H9 (cell line): ENCODE data around the gene SLC38A11. TPM values are rescaled to one million over a fixed set of nuclear protein-coding genes. Genes with fewer than 3 reads are reported as not detected.

Source experiments
- DNase-seq: peaks from one replicate; pipeline ENCODE4 v3.0.0-alpha.2; 2017
- H2AFZ ChIP-seq: one replicate; pipeline ENCODE4 v1.6.1; 2013; ENCODE audit warnings: mild to moderate bottlenecking, low read length, control low read depth, moderate library complexity
- H2AK5ac ChIP-seq: 2 replicates; pipeline ENCODE4 v1.6.1; 2013; ENCODE audit warnings: low read length, control low read depth, mixed read lengths; ENCODE audit not compliant: insufficient read length
- H2BK120ac ChIP-seq: one replicate; pipeline ENCODE4 v1.6.1; 2013; ENCODE audit warnings: low read depth, mild to moderate bottlenecking, low read length, control low read depth, inconsistent platforms; ENCODE audit not compliant: poor library complexity, severe bottlenecking
- H2BK12ac ChIP-seq: 2 replicates; pipeline ENCODE4 v1.6.1; 2013; ENCODE audit warnings: low read length, control low read depth, mixed read lengths, low read depth; ENCODE audit not compliant: insufficient read length
- H2BK15ac ChIP-seq: 2 replicates; pipeline ENCODE4 v1.6.1; 2013; ENCODE audit warnings: low read depth, low read length, control low read depth
- H2BK20ac ChIP-seq: one replicate; pipeline ENCODE4 v1.6.1; 2013; ENCODE audit warnings: low read depth, mild to moderate bottlenecking, low read length, control low read depth, inconsistent platforms; ENCODE audit not compliant: poor library complexity, severe bottlenecking
- H2BK5ac ChIP-seq: 2 replicates; pipeline ENCODE4 v1.6.1; 2013; ENCODE audit warnings: low read length, control low read depth, mixed read lengths; ENCODE audit not compliant: insufficient read length
- H3K14ac ChIP-seq: 2 replicates; pipeline ENCODE4 v1.6.1; 2013; ENCODE audit warnings: low read length, control low read depth; ENCODE audit not compliant: insufficient read depth
- H3K18ac ChIP-seq: 2 replicates; pipeline ENCODE4 v1.6.1; 2013; ENCODE audit warnings: low read depth, mild to moderate bottlenecking, mixed read lengths, low read length, control low read depth; ENCODE audit not compliant: insufficient read length
- H3K23ac ChIP-seq: 2 replicates; pipeline ENCODE4 v1.6.1; 2013; ENCODE audit warnings: low read length, control low read depth, mixed read lengths, low read depth; ENCODE audit not compliant: insufficient read length
- H3K23me2 ChIP-seq: 2 replicates; pipeline ENCODE4 v1.6.1; 2013; ENCODE audit warnings: low read depth, mild to moderate bottlenecking, mixed read lengths, low read length, control low read depth; ENCODE audit not compliant: insufficient read length, poor library complexity, severe bottlenecking
- H3K27ac ChIP-seq: 2 replicates; pipeline ENCODE4 v1.5.1; 2013; ENCODE audit warnings: low read length, control low read depth, mixed read lengths, low read depth; ENCODE audit not compliant: insufficient read length
- H3K27me3 ChIP-seq: 2 replicates; pipeline ENCODE4 v1.6.1; 2013; ENCODE audit warnings: low read length, control low read depth, inconsistent platforms; ENCODE audit not compliant: insufficient read depth
- H3K4ac ChIP-seq: 2 replicates; pipeline ENCODE4 v1.6.1; 2013; ENCODE audit warnings: low read depth, mild to moderate bottlenecking, control low read depth, inconsistent platforms, low read length, moderate library complexity
- H3K4me1 ChIP-seq: 2 replicates; pipeline ENCODE4 v1.6.1; 2013; ENCODE audit warnings: low read length, control low read depth, inconsistent platforms; ENCODE audit not compliant: insufficient read depth
- H3K4me2 ChIP-seq: 2 replicates; pipeline ENCODE4 v1.6.1; 2013; ENCODE audit warnings: low read length, control low read depth, mixed read lengths; ENCODE audit not compliant: insufficient read length, insufficient read depth
- H3K56ac ChIP-seq: 2 replicates; pipeline ENCODE4 v1.6.1; 2013; ENCODE audit warnings: low read depth, mild to moderate bottlenecking, mixed read lengths, low read length, control low read depth; ENCODE audit not compliant: insufficient read length
- H3K79me1 ChIP-seq: 2 replicates; pipeline ENCODE4 v1.6.1; 2013; ENCODE audit warnings: low read depth, mild to moderate bottlenecking, moderate library complexity, low read length, control low read depth, inconsistent platforms; ENCODE audit not compliant: insufficient read depth, poor library complexity, severe bottlenecking
- H3K79me2 ChIP-seq: 2 replicates; pipeline ENCODE4 v1.6.1; 2013; ENCODE audit warnings: low read length, control low read depth, inconsistent platforms; ENCODE audit not compliant: insufficient read depth
- H3K9ac ChIP-seq: 2 replicates; pipeline ENCODE4 v1.6.1; 2013; ENCODE audit warnings: low read length, control low read depth, mixed read lengths; ENCODE audit not compliant: insufficient read length; ENCODE audit errors: extremely low read depth
- H3K9me3 ChIP-seq: one replicate; pipeline ENCODE4 v1.6.1; 2013; ENCODE audit warnings: low read depth, low read length, inconsistent platforms; ENCODE audit not compliant: control insufficient read depth
- H3T11ph ChIP-seq: one replicate; pipeline ENCODE4 v1.6.1; 2013; ENCODE audit warnings: mild to moderate bottlenecking, low read length, control low read depth, inconsistent platforms
- H4K20me1 ChIP-seq: one replicate; pipeline ENCODE4 v1.6.1; 2013; ENCODE audit not compliant: control insufficient read depth, insufficient read length, insufficient read depth
- H4K5ac ChIP-seq: 2 replicates; pipeline ENCODE4 v1.6.1; 2013; ENCODE audit warnings: low read depth, mild to moderate bottlenecking, mixed read lengths, low read length, control low read depth; ENCODE audit not compliant: insufficient read length
- H4K8ac ChIP-seq: replicated peaks from 2 replicates; pipeline ENCODE4 v1.6.1; 2013; ENCODE audit warnings: low read length, control low read depth, mixed read lengths, low read depth; ENCODE audit not compliant: insufficient read length
- H4K91ac ChIP-seq: 2 replicates; pipeline ENCODE4 v1.6.1; 2013; ENCODE audit warnings: low read depth, mild to moderate bottlenecking, moderate library complexity, mixed read lengths, low read length, control low read depth; ENCODE audit not compliant: insufficient read length
- H3K27ac Mint-ChIP-seq, 3 experiments: 2 replicates in 2 of 3; 3 replicates in 1 of 3; pipeline ENCODE4 v1.8.0; 2020 to 2021; ENCODE audit warnings: mixed read lengths in 3 of 3, mild to moderate bottlenecking in 1 of 3, moderate library complexity in 1 of 3
- H3K27me3 Mint-ChIP-seq: 2 replicates; pipeline ENCODE4 v1.8.0; 2021; ENCODE audit warnings: low read depth, mild to moderate bottlenecking, moderate library complexity, mixed read lengths
- H3K36me3 Mint-ChIP-seq, 3 experiments: 2 replicates in 2 of 3; 3 replicates in 1 of 3; pipeline ENCODE4 v1.8.0; 2020 to 2021; ENCODE audit warnings: low read depth in 3 of 3, mixed read lengths in 3 of 3; ENCODE audit not compliant: insufficient read depth in 1 of 3
- H3K4me1 Mint-ChIP-seq, 2 experiments: 2 replicates each; pipeline ENCODE4 v1.8.0; 2020; ENCODE audit warnings: mixed read lengths in 2 of 2
- H3K4me3 Mint-ChIP-seq, 2 experiments: 2 replicates in 1 of 2; 3 replicates in 1 of 2; pipeline ENCODE4 v1.8.0; 2020 to 2021; ENCODE audit warnings: mild to moderate bottlenecking in 2 of 2, mixed read lengths in 2 of 2, moderate library complexity in 1 of 2
- H3K9me3 Mint-ChIP-seq, 2 experiments: 2 replicates in 1 of 2; 3 replicates in 1 of 2; pipeline ENCODE4 v1.8.0; 2020; ENCODE audit warnings: mild to moderate bottlenecking in 2 of 2, mixed read lengths in 2 of 2, moderate library complexity in 1 of 2
- WGBS: extraction: QIAGEN DNeasy Blood & Tissue Kit; methylation state at CpG from one replicate; pipeline ENCODE4 v1.1.7; 2013; ENCODE audit warnings: missing lambda C conversion rate, low lambda C conversion rate, mixed read lengths; ENCODE audit not compliant: insufficient read length; ENCODE audit errors: extremely low coverage; 5-methylcytosine and 5-hydroxymethylcytosine counted together
- total RNA-seq: library from RNA; stranded (reverse); gene quantifications from 2 replicates; pipeline ENCODE4 v1.2.1, GENCODE V29; 2021
- TF ChIP-seq, protein P1 (sequence below): fragments of 200-600 bp; sonication (generic); conservative IDR thresholded peaks from 3 replicates; pipeline ENCODE4 v1.8.0; 2021; ENCODE audit warnings: antibody characterized with exemption, mild to moderate bottlenecking

Gene SLC38A11
- total RNA-seq, 1 experiment from 2014 or later = not detected

DNA sequence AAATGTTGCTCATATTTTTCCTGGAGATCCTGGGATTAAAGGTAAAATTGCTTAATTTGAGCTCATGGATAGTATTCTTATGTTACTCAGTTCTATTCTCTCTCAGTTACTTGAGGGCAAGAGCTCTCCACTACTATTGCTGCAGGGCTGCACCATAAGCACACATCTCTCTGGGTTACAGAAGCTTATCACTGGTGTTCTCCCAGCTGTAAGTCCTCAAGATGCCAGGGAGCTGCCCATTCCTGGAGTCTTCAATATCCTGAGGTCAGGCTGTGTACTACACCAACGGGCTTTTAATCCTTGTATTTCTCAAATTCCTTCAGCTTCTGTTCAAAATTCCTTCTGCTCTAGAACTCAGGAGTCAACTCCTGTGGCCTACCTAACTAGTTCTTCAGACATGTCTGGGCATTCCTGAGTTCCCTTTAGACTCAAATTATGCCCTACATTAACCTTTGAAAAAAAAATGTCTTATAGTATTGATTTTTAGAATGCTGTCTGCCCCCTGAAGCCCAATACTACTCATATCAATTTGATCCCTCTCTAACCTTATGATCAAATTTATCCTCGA lies 96.0 kb downstream of the SLC38A11 start:
- no peak overlapping the region for H2BK5ac ChIP-seq
- H3K23ac ChIP-seq = no peak overlapping the region

More for the DNA sequence above, 96.0 kb downstream of the SLC38A11 start:
- no peaks in the 10 kb centered on the region for H3K23me2 ChIP-seq
- H3K4me1 ChIP-seq = no peaks in the 10 kb centered on the region
- no peak overlapping the region for H3K4me3 Mint-ChIP-seq
- no peaks in the 10 kb centered on the region for H4K20me1 ChIP-seq
- H2AFZ ChIP-seq = no peak overlapping the region
- H3K14ac ChIP-seq = no peak overlapping the region
- no peaks in the 10 kb centered on the region for H3K4me1 Mint-ChIP-seq
- no peak overlapping the region for H3K18ac ChIP-seq
- no peak overlapping the region for H4K5ac ChIP-seq
- no peaks in the 10 kb centered on the region for H3K79me2 ChIP-seq
- no peak overlapping the region for H3K9ac ChIP-seq
- no peaks in the 10 kb centered on the region for H3K9me3 ChIP-seq
- H3K27ac ChIP-seq = no peak overlapping the region
- DNase-seq = no peak
- no peak overlapping the region for H2BK20ac ChIP-seq
- H2BK120ac ChIP-seq = no peak overlapping the region
- H3K9me3 Mint-ChIP-seq = no peaks in the 10 kb centered on the region
- H3T11ph ChIP-seq = no peak overlapping the region
- no peak overlapping the region for H3K4me2 ChIP-seq
- H3K27ac Mint-ChIP-seq = no peak overlapping the region
- no peak overlapping the region for H4K91ac ChIP-seq
- no peak overlapping the region for H2BK12ac ChIP-seq
- no peak overlapping the region for H2BK15ac ChIP-seq
- no peaks in the 10 kb centered on the region for H3K79me1 ChIP-seq
- no peak overlapping the region for H4K8ac ChIP-seq
- no peak overlapping the region for H3K56ac ChIP-seq
- H3K36me3 Mint-ChIP-seq = no peaks in the 10 kb centered on the region
- no peak overlapping the region for H2AK5ac ChIP-seq
- no peaks in the 10 kb centered on the region for H3K27me3 ChIP-seq
- WGBS = no CpG with 5 or more reads among the region's 2 CpGs
- no peaks in the 10 kb centered on the region for H3K27me3 Mint-ChIP-seq
- H3K4ac ChIP-seq = no peak overlapping the region
- TF ChIP-seq, protein P1, sequence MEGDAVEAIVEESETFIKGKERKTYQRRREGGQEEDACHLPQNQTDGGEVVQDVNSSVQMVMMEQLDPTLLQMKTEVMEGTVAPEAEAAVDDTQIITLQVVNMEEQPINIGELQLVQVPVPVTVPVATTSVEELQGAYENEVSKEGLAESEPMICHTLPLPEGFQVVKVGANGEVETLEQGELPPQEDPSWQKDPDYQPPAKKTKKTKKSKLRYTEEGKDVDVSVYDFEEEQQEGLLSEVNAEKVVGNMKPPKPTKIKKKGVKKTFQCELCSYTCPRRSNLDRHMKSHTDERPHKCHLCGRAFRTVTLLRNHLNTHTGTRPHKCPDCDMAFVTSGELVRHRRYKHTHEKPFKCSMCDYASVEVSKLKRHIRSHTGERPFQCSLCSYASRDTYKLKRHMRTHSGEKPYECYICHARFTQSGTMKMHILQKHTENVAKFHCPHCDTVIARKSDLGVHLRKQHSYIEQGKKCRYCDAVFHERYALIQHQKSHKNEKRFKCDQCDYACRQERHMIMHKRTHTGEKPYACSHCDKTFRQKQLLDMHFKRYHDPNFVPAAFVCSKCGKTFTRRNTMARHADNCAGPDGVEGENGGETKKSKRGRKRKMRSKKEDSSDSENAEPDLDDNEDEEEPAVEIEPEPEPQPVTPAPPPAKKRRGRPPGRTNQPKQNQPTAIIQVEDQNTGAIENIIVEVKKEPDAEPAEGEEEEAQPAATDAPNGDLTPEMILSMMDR = no peak
